Measurements from ENCODE around the gene GNPAT. TPM values are rescaled to one million over a fixed set of nuclear protein-coding genes. Genes with fewer than 3 reads are reported as not detected.

The GNPAT gene
- total and polyA plus RNA-seq, 4 donors: 14.7 to 32.0 (median 22.7) TPM

DNA sequence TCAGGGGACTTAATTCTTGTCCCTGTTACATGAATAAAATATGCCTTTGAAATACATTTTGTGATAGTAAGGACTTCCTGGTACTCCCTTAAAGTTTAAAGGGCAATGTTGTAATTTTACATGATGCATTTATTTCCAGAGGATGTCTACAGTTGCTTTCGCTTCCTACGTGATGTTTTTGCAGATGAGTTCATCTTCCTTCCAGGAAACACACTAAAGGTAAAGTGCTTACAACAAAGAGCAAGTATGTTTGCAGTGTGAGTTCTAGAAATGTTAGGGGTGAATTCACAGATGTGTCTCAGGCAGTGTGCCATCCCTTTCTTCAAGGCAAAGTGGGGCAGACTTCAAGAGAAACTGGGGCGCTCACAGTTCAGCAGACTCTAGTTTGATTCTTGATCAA lies 31.2 kb downstream of the GNPAT start:
- Histone ChIP-seq H3K27ac (ENCODE audit: low read depth in 1 of 2, low read length in 2 of 2) (no peak overlapping the region), H3K36me3 (ENCODE audit: control insufficient read depth in 4 of 4, insufficient read depth in 3 of 4, low read depth in 1 of 4, low read length in 3 of 4) (peaks cover 10 to 75% (median 56%) of the 10 kb centered on the region in 4 donors), H3K9me3 (ENCODE audit: control insufficient read depth in 4 of 4, low read length in 3 of 4) (no peaks in the 10 kb centered on the region), H3K4me3 (ENCODE audit: low read depth in 1 of 3, low read length in 3 of 3) (no peak overlapping the region), H3K9ac (ENCODE audit: low read depth in 1 of 2, low read length in 2 of 2) (no peak overlapping the region), H3K27me3 (ENCODE audit: control insufficient read depth in 4 of 4, insufficient read depth in 4 of 4, low read length in 3 of 4) (no peaks in the 10 kb centered on the region), H3K4me1 (ENCODE audit: control insufficient read depth in 4 of 4, insufficient read depth in 4 of 4, low read length in 3 of 4) (no peaks in the 10 kb centered on the region)
- no peak for DNase-seq (ENCODE audit: low spot score)
- TF ChIP-seq JUND (IDR thresholded peaks at IDR 0.05): no peak
- WGBS: 85% methylated on average over 3 of the region's 3 CpGs

DNA sequence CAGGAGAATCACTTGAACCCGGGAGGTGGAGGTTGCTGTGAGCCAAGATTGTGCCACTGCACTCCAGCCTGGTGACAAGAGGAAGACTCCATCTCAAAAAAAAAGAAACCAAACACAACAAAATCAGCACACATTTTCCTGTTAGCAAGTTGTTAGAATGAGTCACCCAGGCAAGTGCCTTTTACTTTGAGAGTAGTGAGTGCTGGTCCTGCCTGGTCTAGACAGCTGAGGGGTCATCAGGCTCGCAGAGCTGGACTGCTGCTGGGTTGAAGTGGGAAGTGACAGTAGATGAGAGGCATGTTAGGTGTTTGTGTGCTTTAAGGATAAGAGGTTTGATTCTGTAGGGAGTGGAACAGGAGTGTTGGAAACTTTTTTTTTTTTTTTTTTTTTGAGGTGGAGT lies 31.9 kb downstream of the GNPAT start:
- no peak overlapping the region for H3K27ac ChIP-seq (ENCODE audit: low read depth in 1 of 2, low read length in 2 of 2)
- TF ChIP-seq RXRA (IDR thresholded peaks at IDR 0.05) (no peak), TAF1 (conservative IDR thresholded peaks at IDR 0.05) (no peak), RAD21 (IDR thresholded peaks at IDR 0.05) (no peak), EGR1 (IDR thresholded peaks at IDR 0.05; ENCODE audit: low read depth in 2 of 2) (no peak), NR2F2 (IDR thresholded peaks at IDR 0.05) (no peak), HNF4A (conservative IDR thresholded peaks at IDR 0.05) (no peak), JUND (IDR thresholded peaks at IDR 0.05) (no peak), SP1 (IDR thresholded peaks at IDR 0.05) (no peak), GABPA (IDR thresholded peaks at IDR 0.05 in 1 of 2, conservative IDR thresholded peaks at IDR 0.05 in 1 of 2) (no peak)
- TF ChIP-seq, protein P1, sequence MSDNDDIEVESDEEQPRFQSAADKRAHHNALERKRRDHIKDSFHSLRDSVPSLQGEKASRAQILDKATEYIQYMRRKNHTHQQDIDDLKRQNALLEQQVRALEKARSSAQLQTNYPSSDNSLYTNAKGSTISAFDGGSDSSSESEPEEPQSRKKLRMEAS (IDR thresholded peaks at IDR 0.05): no peak
- TF ChIP-seq, protein P2, sequence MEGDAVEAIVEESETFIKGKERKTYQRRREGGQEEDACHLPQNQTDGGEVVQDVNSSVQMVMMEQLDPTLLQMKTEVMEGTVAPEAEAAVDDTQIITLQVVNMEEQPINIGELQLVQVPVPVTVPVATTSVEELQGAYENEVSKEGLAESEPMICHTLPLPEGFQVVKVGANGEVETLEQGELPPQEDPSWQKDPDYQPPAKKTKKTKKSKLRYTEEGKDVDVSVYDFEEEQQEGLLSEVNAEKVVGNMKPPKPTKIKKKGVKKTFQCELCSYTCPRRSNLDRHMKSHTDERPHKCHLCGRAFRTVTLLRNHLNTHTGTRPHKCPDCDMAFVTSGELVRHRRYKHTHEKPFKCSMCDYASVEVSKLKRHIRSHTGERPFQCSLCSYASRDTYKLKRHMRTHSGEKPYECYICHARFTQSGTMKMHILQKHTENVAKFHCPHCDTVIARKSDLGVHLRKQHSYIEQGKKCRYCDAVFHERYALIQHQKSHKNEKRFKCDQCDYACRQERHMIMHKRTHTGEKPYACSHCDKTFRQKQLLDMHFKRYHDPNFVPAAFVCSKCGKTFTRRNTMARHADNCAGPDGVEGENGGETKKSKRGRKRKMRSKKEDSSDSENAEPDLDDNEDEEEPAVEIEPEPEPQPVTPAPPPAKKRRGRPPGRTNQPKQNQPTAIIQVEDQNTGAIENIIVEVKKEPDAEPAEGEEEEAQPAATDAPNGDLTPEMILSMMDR (IDR thresholded peaks at IDR 0.05; ENCODE audit: low read depth, low read length, missing input control): no peak
- TF ChIP-seq, protein P3, sequence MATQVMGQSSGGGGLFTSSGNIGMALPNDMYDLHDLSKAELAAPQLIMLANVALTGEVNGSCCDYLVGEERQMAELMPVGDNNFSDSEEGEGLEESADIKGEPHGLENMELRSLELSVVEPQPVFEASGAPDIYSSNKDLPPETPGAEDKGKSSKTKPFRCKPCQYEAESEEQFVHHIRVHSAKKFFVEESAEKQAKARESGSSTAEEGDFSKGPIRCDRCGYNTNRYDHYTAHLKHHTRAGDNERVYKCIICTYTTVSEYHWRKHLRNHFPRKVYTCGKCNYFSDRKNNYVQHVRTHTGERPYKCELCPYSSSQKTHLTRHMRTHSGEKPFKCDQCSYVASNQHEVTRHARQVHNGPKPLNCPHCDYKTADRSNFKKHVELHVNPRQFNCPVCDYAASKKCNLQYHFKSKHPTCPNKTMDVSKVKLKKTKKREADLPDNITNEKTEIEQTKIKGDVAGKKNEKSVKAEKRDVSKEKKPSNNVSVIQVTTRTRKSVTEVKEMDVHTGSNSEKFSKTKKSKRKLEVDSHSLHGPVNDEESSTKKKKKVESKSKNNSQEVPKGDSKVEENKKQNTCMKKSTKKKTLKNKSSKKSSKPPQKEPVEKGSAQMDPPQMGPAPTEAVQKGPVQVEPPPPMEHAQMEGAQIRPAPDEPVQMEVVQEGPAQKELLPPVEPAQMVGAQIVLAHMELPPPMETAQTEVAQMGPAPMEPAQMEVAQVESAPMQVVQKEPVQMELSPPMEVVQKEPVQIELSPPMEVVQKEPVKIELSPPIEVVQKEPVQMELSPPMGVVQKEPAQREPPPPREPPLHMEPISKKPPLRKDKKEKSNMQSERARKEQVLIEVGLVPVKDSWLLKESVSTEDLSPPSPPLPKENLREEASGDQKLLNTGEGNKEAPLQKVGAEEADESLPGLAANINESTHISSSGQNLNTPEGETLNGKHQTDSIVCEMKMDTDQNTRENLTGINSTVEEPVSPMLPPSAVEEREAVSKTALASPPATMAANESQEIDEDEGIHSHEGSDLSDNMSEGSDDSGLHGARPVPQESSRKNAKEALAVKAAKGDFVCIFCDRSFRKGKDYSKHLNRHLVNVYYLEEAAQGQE (IDR thresholded peaks at IDR 0.05): no peak
- DNase-seq (ENCODE audit: low spot score): no peak

More for the DNA sequence above, 31.9 kb downstream of the GNPAT start:
- 95% methylated on average over 2 of the region's 2 CpGs for WGBS
- Histone ChIP-seq H3K36me3 (ENCODE audit: control insufficient read depth in 4 of 4, insufficient read depth in 3 of 4, low read depth in 1 of 4, low read length in 3 of 4) (peaks cover 10 to 70% (median 55%) of the 10 kb centered on the region in 4 donors), H3K4me1 (ENCODE audit: control insufficient read depth in 4 of 4, insufficient read depth in 4 of 4, low read length in 3 of 4) (no peaks in the 10 kb centered on the region), H3K9me3 (ENCODE audit: control insufficient read depth in 4 of 4, low read length in 3 of 4) (no peaks in the 10 kb centered on the region), H3K27me3 (ENCODE audit: control insufficient read depth in 4 of 4, insufficient read depth in 4 of 4, low read length in 3 of 4) (no peaks in the 10 kb centered on the region), H3K4me3 (ENCODE audit: low read depth in 1 of 3, low read length in 3 of 3) (no peak overlapping the region), H3K9ac (ENCODE audit: low read depth in 1 of 2, low read length in 2 of 2) (no peak overlapping the region)
